ENCODE results near the gene SLC25A47. TPM values are rescaled to one million over a fixed set of nuclear protein-coding genes. Genes with fewer than 3 reads are reported as not detected.

SLC25A47 gene
- total and polyA plus RNA-seq, 4 donors = 23.7 to 469 (median 291) TPM

DNA sequence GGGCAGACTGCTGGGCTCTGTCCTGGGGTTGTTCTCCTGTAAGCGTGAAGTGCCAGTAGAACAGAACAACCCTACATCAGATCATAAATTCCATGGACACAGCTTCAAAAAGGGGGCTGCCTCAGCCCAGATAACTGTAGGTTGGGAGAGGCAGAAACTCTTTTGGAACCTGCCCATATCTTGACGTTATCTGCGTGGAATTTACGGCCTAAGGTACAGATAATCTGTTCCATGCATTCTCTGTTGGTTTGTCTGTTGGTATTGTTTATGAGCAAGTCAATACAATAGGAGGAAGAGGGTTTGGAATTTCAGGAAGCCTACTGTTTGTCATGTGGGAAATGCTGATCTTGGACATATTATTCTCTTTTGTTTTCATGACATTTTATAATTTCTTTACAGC is 36.7 kb downstream of the SLC25A47 start:
- no peak overlapping the region for H3K9ac ChIP-seq (ENCODE audit: low read depth in 1 of 2, low read length in 2 of 2)
- peaks cover 0 to 6% (median 2%) of the 10 kb centered on the region in 4 donors for H3K4me1 ChIP-seq (ENCODE audit: control insufficient read depth in 4 of 4, insufficient read depth in 4 of 4, low read length in 3 of 4)
- peaks cover 4 to 36% (median 18%) of the 10 kb centered on the region in 4 donors for H3K36me3 ChIP-seq (ENCODE audit: control insufficient read depth in 4 of 4, insufficient read depth in 3 of 4, low read depth in 1 of 4, low read length in 3 of 4)
- WGBS = 83% methylated on average over 4 of the region's 4 CpGs
- no peaks in the 10 kb centered on the region for H3K27me3 ChIP-seq (ENCODE audit: control insufficient read depth in 4 of 4, insufficient read depth in 4 of 4, low read length in 3 of 4)
- H3K4me3 ChIP-seq (ENCODE audit: low read depth in 1 of 3, low read length in 3 of 3) = no peak overlapping the region
- H3K27ac ChIP-seq (ENCODE audit: low read depth in 1 of 2, low read length in 2 of 2) = no peak overlapping the region
- TF ChIP-seq SP1 (IDR thresholded peaks at IDR 0.05) (no peak), HNF4G (IDR thresholded peaks at IDR 0.05) (no peak), RXRA (IDR thresholded peaks at IDR 0.05) (no peak), HNF4A (conservative IDR thresholded peaks at IDR 0.05) (no peak), CTCF (IDR thresholded peaks at IDR 0.05; ENCODE audit: low read depth, low read length, missing input control) (no peak)
- DNase-seq (ENCODE audit: low spot score) = no peak
- no peaks in the 10 kb centered on the region for H3K9me3 ChIP-seq (ENCODE audit: control insufficient read depth in 4 of 4, low read length in 3 of 4)

GRCh38 chr14:100361626-100362025 is 38.5 kb downstream of the SLC25A47 start:
- DNase-seq (ENCODE audit: low spot score) = no peak
- no peaks in the 10 kb centered on the region for H3K27me3 ChIP-seq (ENCODE audit: control insufficient read depth in 4 of 4, insufficient read depth in 4 of 4, low read length in 3 of 4)
- H3K9me3 ChIP-seq (ENCODE audit: control insufficient read depth in 4 of 4, low read length in 3 of 4) = no peaks in the 10 kb centered on the region
- no peak overlapping the region for H3K27ac ChIP-seq (ENCODE audit: low read depth in 1 of 2, low read length in 2 of 2)
- no peak for TF ChIP-seq JUND (IDR thresholded peaks at IDR 0.05)
- no peak for TF ChIP-seq YY1 (IDR thresholded peaks at IDR 0.05)
- no peak for TF ChIP-seq GABPA (IDR thresholded peaks at IDR 0.05 in 1 of 2, conservative IDR thresholded peaks at IDR 0.05 in 1 of 2)
- H3K4me3 ChIP-seq (ENCODE audit: low read depth in 1 of 3, low read length in 3 of 3) = no peak overlapping the region
- peaks cover 4 to 39% (median 24%) of the 10 kb centered on the region in 4 donors for H3K36me3 ChIP-seq (ENCODE audit: control insufficient read depth in 4 of 4, insufficient read depth in 3 of 4, low read depth in 1 of 4, low read length in 3 of 4)
- no peak overlapping the region for H3K9ac ChIP-seq (ENCODE audit: low read depth in 1 of 2, low read length in 2 of 2)
- H3K4me1 ChIP-seq (ENCODE audit: control insufficient read depth in 4 of 4, insufficient read depth in 4 of 4, low read length in 3 of 4) = peaks cover 0 to 2% (median 0%) of the 10 kb centered on the region in 4 donors
- WGBS = 95% methylated on average over 5 of the region's 5 CpGs

DNA sequence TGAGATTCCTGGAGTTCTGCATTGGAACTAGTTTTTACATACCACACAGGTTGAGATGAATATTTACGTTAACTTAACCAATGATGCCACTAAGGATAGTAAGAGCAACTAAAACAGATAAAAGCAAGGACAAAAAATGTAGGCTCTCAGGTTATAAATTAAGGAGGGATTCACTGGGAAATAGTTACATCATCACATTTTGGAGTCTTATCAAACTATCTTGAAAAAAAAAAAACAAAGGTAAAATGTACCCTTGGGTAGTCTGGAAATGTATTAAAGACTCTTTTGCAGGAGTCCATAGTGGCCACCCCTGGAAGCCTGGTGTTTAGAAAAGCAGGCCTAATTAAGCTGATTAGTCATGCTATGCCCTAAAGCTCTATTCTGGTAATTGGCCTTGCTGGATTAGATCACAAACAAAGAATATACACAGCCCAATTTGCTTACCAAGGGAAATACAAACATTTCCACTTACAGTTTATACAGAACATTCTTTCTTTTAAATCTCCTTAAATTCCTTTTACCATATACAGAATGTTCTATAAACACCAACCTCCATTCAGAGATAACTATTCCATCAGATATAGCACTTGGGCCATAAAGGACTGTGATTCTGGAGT is 39.3 kb downstream of the SLC25A47 start:
- no peak for DNase-seq (ENCODE audit: low spot score)
- Histone ChIP-seq H3K9me3 (ENCODE audit: control insufficient read depth in 4 of 4, low read length in 3 of 4) (no peaks in the 10 kb centered on the region), H3K4me1 (ENCODE audit: control insufficient read depth in 4 of 4, insufficient read depth in 4 of 4, low read length in 3 of 4) (peaks cover 0 to under 1% (median 0%) of the 10 kb centered on the region in 4 donors), H3K9ac (ENCODE audit: low read depth in 1 of 2, low read length in 2 of 2) (no peak overlapping the region), H3K4me3 (ENCODE audit: low read depth in 1 of 3, low read length in 3 of 3) (no peak overlapping the region), H3K27me3 (ENCODE audit: control insufficient read depth in 4 of 4, insufficient read depth in 4 of 4, low read length in 3 of 4) (no peaks in the 10 kb centered on the region), H3K36me3 (ENCODE audit: control insufficient read depth in 4 of 4, insufficient read depth in 3 of 4, low read depth in 1 of 4, low read length in 3 of 4) (peaks cover 4 to 41% (median 24%) of the 10 kb centered on the region in 4 donors), H3K27ac (ENCODE audit: low read depth in 1 of 2, low read length in 2 of 2) (no peak overlapping the region)
- WGBS = 93% methylated on average over 1 of the region's 1 CpG
- no peak for TF ChIP-seq TAF1 (conservative IDR thresholded peaks at IDR 0.05)
- TF ChIP-seq NR2F2 (IDR thresholded peaks at IDR 0.05) = no peak
- TF ChIP-seq RXRA (IDR thresholded peaks at IDR 0.05) = no peak
- no peak for TF ChIP-seq RAD21 (IDR thresholded peaks at IDR 0.05)
- no peak for TF ChIP-seq YY1 (IDR thresholded peaks at IDR 0.05)
- TF ChIP-seq FOXA2 (IDR thresholded peaks at IDR 0.05) = no peak
- TF ChIP-seq HNF4G (IDR thresholded peaks at IDR 0.05) = no peak
- TF ChIP-seq SP1 (IDR thresholded peaks at IDR 0.05) = no peak
- TF ChIP-seq, protein P1, sequence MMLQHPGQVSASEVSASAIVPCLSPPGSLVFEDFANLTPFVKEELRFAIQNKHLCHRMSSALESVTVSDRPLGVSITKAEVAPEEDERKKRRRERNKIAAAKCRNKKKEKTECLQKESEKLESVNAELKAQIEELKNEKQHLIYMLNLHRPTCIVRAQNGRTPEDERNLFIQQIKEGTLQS (IDR thresholded peaks at IDR 0.05) = no peak
- TF ChIP-seq HNF4A (conservative IDR thresholded peaks at IDR 0.05) = no peak
- no peak for TF ChIP-seq FOXA1 (IDR thresholded peaks at IDR 0.05)
- TF ChIP-seq GABPA (IDR thresholded peaks at IDR 0.05 in 1 of 2, conservative IDR thresholded peaks at IDR 0.05 in 1 of 2) = no peak
